Karpas-422 (cell line): ENCODE results near the gene ATP6V0E1. TPM values are rescaled to one million over a fixed set of nuclear protein-coding genes. Genes with fewer than 3 reads are reported as not detected.
"Not testable (repeated sequence)": the region's sequence is repeated elsewhere in the genome, so short reads cannot be mapped to it uniquely, and the experiment has no call there.

Experiments used
- DNase-seq: peaks from one replicate; pipeline ENCODE4 v3.0.0-alpha.2; 2015
- H2AFZ ChIP-seq: fragments of 200-600 bp; sonication (generic); 2 replicates; pipeline ENCODE4 v1.6.1; 2014; ENCODE audit warnings: antibody characterized with exemption, low read length, mixed read lengths
- H3K27ac ChIP-seq: fragments of 200-600 bp; sonication (generic); 2 replicates; pipeline ENCODE4 v1.5.1; 2014; ENCODE audit warnings: mild to moderate bottlenecking, low read length, moderate library complexity
- H3K27me3 ChIP-seq: fragments of 200-600 bp; sonication (generic); 2 replicates; pipeline ENCODE4 v1.6.1; 2014; ENCODE audit warnings: low read length, mixed read lengths
- H3K36me3 ChIP-seq: fragments of 200-600 bp; sonication (generic); 2 replicates; pipeline ENCODE4 v1.6.1; 2014; ENCODE audit warnings: low read length, mixed read lengths; ENCODE audit not compliant: insufficient read depth
- H3K4me1 ChIP-seq: fragments of 200-600 bp; sonication (generic); 2 replicates; pipeline ENCODE4 v1.6.1; 2014; ENCODE audit warnings: mild to moderate bottlenecking, low read length, mixed read lengths
- H3K4me2 ChIP-seq: fragments of 200-600 bp; sonication (generic); 2 replicates; pipeline ENCODE4 v1.6.1; 2014; ENCODE audit warnings: low read length, low read depth, mild to moderate bottlenecking; ENCODE audit not compliant: poor library complexity, severe bottlenecking
- H3K4me3 ChIP-seq: fragments of 200-600 bp; sonication (generic); 2 replicates; pipeline ENCODE4 v1.5.1; 2014; ENCODE audit warnings: mild to moderate bottlenecking, antibody characterized with exemption, low read length, mixed read lengths
- H3K79me2 ChIP-seq: fragments of 200-600 bp; sonication (generic); 2 replicates; pipeline ENCODE4 v1.6.1; 2014; ENCODE audit warnings: mild to moderate bottlenecking, low read length, mixed read lengths
- H3K9ac ChIP-seq: fragments of 200-600 bp; sonication (generic); 2 replicates; pipeline ENCODE4 v1.6.0; 2014; ENCODE audit warnings: low read length
- H3K9me2 ChIP-seq: fragments of 200-600 bp; sonication (generic), shearing (Covaris generic); replicated peaks from 2 replicates; pipeline ENCODE4 v1.6.0; 2014; ENCODE audit warnings: mild to moderate bottlenecking, low read length, moderate library complexity; ENCODE audit not compliant: insufficient read depth
- H3K9me3 ChIP-seq: fragments of 300-700, 200-600 bp; sonication (generic); 2 replicates; pipeline ENCODE4 v1.6.1; 2014; ENCODE audit warnings: low read length, mixed read lengths
- H4K20me1 ChIP-seq: fragments of 200-600 bp; sonication (generic); 2 replicates; pipeline ENCODE4 v1.6.1; 2014; ENCODE audit warnings: mild to moderate bottlenecking, antibody characterized with exemption, low read length, low read depth; ENCODE audit not compliant: insufficient read depth
- total RNA-seq: library from RNA; depleted of rRNA; stranded (reverse); fragments of >200 nt; shearing (Covaris generic); gene quantifications from 2 replicates; pipeline ENCODE4 v1.2.3, GENCODE V29; 2014; ENCODE audit warnings: low replicate concordance

The ATP6V0E1 gene
- total RNA-seq, 1 experiment from 2014 or later: 134 TPM

GRCh38 chr5:173014671-173015070 is 31.1 kb downstream of the ATP6V0E1 start:
- H3K27ac ChIP-seq: no peak overlapping the region
- H4K20me1 ChIP-seq: peaks cover 19% of the 10 kb centered on the region
- no peak for DNase-seq
- H3K27me3 ChIP-seq: no peaks in the 10 kb centered on the region
- H3K9ac ChIP-seq: no peak overlapping the region
- H3K9me2 ChIP-seq: no peaks in the 10 kb centered on the region
- no peak overlapping the region for H3K4me2 ChIP-seq
- no peak overlapping the region for H3K4me3 ChIP-seq
- peaks cover 92% of the 10 kb centered on the region for H3K79me2 ChIP-seq
- no peaks in the 10 kb centered on the region for H3K9me3 ChIP-seq
- H3K36me3 ChIP-seq: peaks cover 6% of the 10 kb centered on the region; the same call in 1 of the 2 replicates
- no peaks in the 10 kb centered on the region for H3K4me1 ChIP-seq
- H2AFZ ChIP-seq: no peak overlapping the region

GRCh38 chr5:173015192-173015591 is 31.6 kb downstream of the ATP6V0E1 start:
- Histone ChIP-seq H3K36me3 (peaks cover 8% of the 10 kb centered on the region; the same call in 1 of the 2 replicates), H3K9me2 (no peaks in the 10 kb centered on the region), H3K9me3 (no peaks in the 10 kb centered on the region), H4K20me1 (peaks cover 19% of the 10 kb centered on the region), H3K27ac (no peak overlapping the region), H3K79me2 (peaks cover 92% of the 10 kb centered on the region), H3K4me2 (no peak overlapping the region), H3K9ac (no peak overlapping the region), H2AFZ (no peak overlapping the region), H3K27me3 (no peaks in the 10 kb centered on the region), H3K4me1 (no peaks in the 10 kb centered on the region), H3K4me3 (no peak overlapping the region)
- DNase-seq: no peak

GRCh38 chr5:173015598-173016455 is 32.3 kb downstream of the ATP6V0E1 start:
- H3K9me3 ChIP-seq: no peaks in the 10 kb centered on the region
- peaks cover 12% of the 10 kb centered on the region for H4K20me1 ChIP-seq
- H3K4me3 ChIP-seq: no peak overlapping the region
- no peak overlapping the region for H3K4me2 ChIP-seq
- no peaks in the 10 kb centered on the region for H3K4me1 ChIP-seq
- DNase-seq: no peak
- H3K9me2 ChIP-seq: no peaks in the 10 kb centered on the region
- no peak overlapping the region for H2AFZ ChIP-seq
- H3K36me3 ChIP-seq: peaks cover 10% of the 10 kb centered on the region; the same call in 1 of the 2 replicates
- H3K9ac ChIP-seq: no peak overlapping the region
- H3K27ac ChIP-seq: no peak overlapping the region
- peaks cover 92% of the 10 kb centered on the region for H3K79me2 ChIP-seq
- H3K27me3 ChIP-seq: no peaks in the 10 kb centered on the region

GRCh38 chr5:173016598-173017046 is 33.1 kb downstream of the ATP6V0E1 start:
- Histone ChIP-seq H3K27ac (no peak overlapping the region), H3K9me3 (no peaks in the 10 kb centered on the region), H3K9me2 (no peaks in the 10 kb centered on the region), H3K79me2 (peaks cover 88% of the 10 kb centered on the region), H3K36me3 (peaks cover 14% of the 10 kb centered on the region; the same call in 1 of the 2 replicates), H3K4me2 (no peak overlapping the region), H3K4me3 (no peak overlapping the region), H4K20me1 (peaks cover 11% of the 10 kb centered on the region), H3K27me3 (no peaks in the 10 kb centered on the region), H3K9ac (no peak overlapping the region), H2AFZ (no peak overlapping the region), H3K4me1 (no peaks in the 10 kb centered on the region)
- DNase-seq: no peak

- not testable (repeated sequence) for H3K9ac ChIP-seq, H3K4me1 ChIP-seq, H3K4me3 ChIP-seq, H3K4me2 ChIP-seq, H3K9me2 ChIP-seq, H2AFZ ChIP-seq, H3K27me3 ChIP-seq, H3K9me3 ChIP-seq, H3K27ac ChIP-seq, DNase-seq
- peaks cover 11% of the 10 kb centered on the region for H4K20me1 ChIP-seq
- peaks cover 86% of the 10 kb centered on the region for H3K79me2 ChIP-seq
- H3K36me3 ChIP-seq: peaks cover 14% of the 10 kb centered on the region; the same call in 1 of the 2 replicates
Measured at GRCh38 chr5:173017087-173017486, 33.5 kb downstream of the ATP6V0E1 start.

- no peaks in the 10 kb centered on the region for H3K4me1 ChIP-seq
- H3K79me2 ChIP-seq: peaks cover 86% of the 10 kb centered on the region
- H3K27ac ChIP-seq: no peak overlapping the region
- H4K20me1 ChIP-seq: peaks cover 11% of the 10 kb centered on the region
- no peak overlapping the region for H2AFZ ChIP-seq
- H3K4me3 ChIP-seq: no peak overlapping the region
- no peak overlapping the region for H3K4me2 ChIP-seq
- no peaks in the 10 kb centered on the region for H3K9me2 ChIP-seq
- H3K27me3 ChIP-seq: no peaks in the 10 kb centered on the region
- no peak for DNase-seq
- no peaks in the 10 kb centered on the region for H3K9me3 ChIP-seq
- H3K9ac ChIP-seq: no peak overlapping the region
- peaks cover 14% of the 10 kb centered on the region; the same call in 1 of the 2 replicates for H3K36me3 ChIP-seq
Measured at GRCh38 chr5:173018358-173018757, 34.8 kb downstream of the ATP6V0E1 start.

- Histone ChIP-seq H3K9ac (no peak overlapping the region), H3K4me2 (no peak overlapping the region), H3K79me2 (peaks cover 79% of the 10 kb centered on the region)
Measured at GRCh38 chr5:173020154-173020581, 36.6 kb downstream of the ATP6V0E1 start.

GRCh38 chr5:173020643-173021042 is 37.1 kb downstream of the ATP6V0E1 start:
- Histone ChIP-seq H3K27me3 (no peaks in the 10 kb centered on the region), H3K9me2 (no peaks in the 10 kb centered on the region), H3K4me3 (no peak overlapping the region), H3K4me1 (no peaks in the 10 kb centered on the region), H2AFZ (no peak overlapping the region), H3K4me2 (no peak overlapping the region), H3K9me3 (no peaks in the 10 kb centered on the region), H3K9ac (no peak overlapping the region), H3K27ac (no peak overlapping the region), H4K20me1 (peaks cover 9% of the 10 kb centered on the region), H3K36me3 (peaks cover 14% of the 10 kb centered on the region; the same call in 1 of the 2 replicates), H3K79me2 (peaks cover 76% of the 10 kb centered on the region)
- no peak for DNase-seq

More at GRCh38 chr5:173020154-173020581, 36.6 kb downstream of the ATP6V0E1 start:
- H3K4me3 ChIP-seq: no peak overlapping the region
- peaks cover 14% of the 10 kb centered on the region; the same call in 1 of the 2 replicates for H3K36me3 ChIP-seq
- no peak overlapping the region for H3K27ac ChIP-seq
- no peak overlapping the region for H2AFZ ChIP-seq
- H3K9me3 ChIP-seq: no peaks in the 10 kb centered on the region
- H4K20me1 ChIP-seq: peaks cover 11% of the 10 kb centered on the region
- no peaks in the 10 kb centered on the region for H3K9me2 ChIP-seq
- no peak for DNase-seq
- H3K4me1 ChIP-seq: no peaks in the 10 kb centered on the region
- H3K27me3 ChIP-seq: no peaks in the 10 kb centered on the region
